Astrocyte of the spinal cord (primary cell): ENCODE results near the gene TMEM165.
"Not testable (repeated sequence)": the region's sequence is repeated elsewhere in the genome, so short reads cannot be mapped to it uniquely, and the experiment has no call there.

ENCODE experiments used
- DNase-seq: peaks from one replicate; pipeline ENCODE4 v3.0.0; 2011; ENCODE audit warnings: low read depth, low spot score
- H3K4me3 ChIP-seq: 2 replicates; pipeline ENCODE4 v1.5.1; 2011; ENCODE audit warnings: low read depth, mild to moderate bottlenecking, low read length, moderate library complexity
- CTCF ChIP-seq: IDR thresholded peaks from 2 replicates; pipeline ENCODE4 v1.5.1; 2012; ENCODE audit warnings: low read depth, mild to moderate bottlenecking, low read length, inconsistent platforms
- in situ Hi-C: cut with HindIII; loops from 2 replicates; pipeline ENCODE4 v1.10.0; 2017; ENCODE audit warnings: low sequenced_read_pairs

TMEM165 gene

GRCh38 chr4:55395529-55396307 lies at the start of gene TMEM165:
Gene TMEM165, plus strand, starts transcription at chr4:55395957. Its CDS starts 233 bp downstream, at chr4:55396190.
- TF ChIP-seq CTCF, result no peak
- in situ Hi-C loops, result no loop called here
- peak; percentile 91 for DNase-seq
- peak within 1 kb of the TSS; percentile 61 for H3K4me3 ChIP-seq

GRCh38 chr4:55345980-55346850 lies 49.5 kb upstream of the TMEM165 start, which contains the start of gene SRD5A3:
Gene SRD5A3, plus strand, starts transcription at chr4:55346242. Its CDS starts 95 bp downstream, at chr4:55346337.
- peak; percentile 75 for DNase-seq
- TF ChIP-seq CTCF, result peak; percentile 70
- in situ Hi-C loops, result no loop called here

GRCh38 chr4:55346851-55347255 lies 48.9 kb upstream of the TMEM165 start:
- peak overlapping the region; percentile 58 for H3K4me3 ChIP-seq
- in situ Hi-C loops, result no loop called here
- DNase-seq, result no peak
- no peak for TF ChIP-seq CTCF

More at GRCh38 chr4:55345980-55346850, 49.5 kb upstream of the TMEM165 start, which contains the start of gene SRD5A3:
- H3K4me3 ChIP-seq, result peak within 1 kb of the TSS; percentile 58

GRCh38 chr4:55347610-55348228 lies 48.0 kb upstream of the TMEM165 start:
- in situ Hi-C loops, result no loop called here
- DNase-seq, result no peak
- H3K4me3 ChIP-seq, result no peak overlapping the region
- TF ChIP-seq CTCF, result no peak

GRCh38 chr4:55348466-55348865 lies 47.3 kb upstream of the TMEM165 start:
- DNase-seq, result no peak
- H3K4me3 ChIP-seq, result no peak overlapping the region
- in situ Hi-C loops, result no loop called here
- TF ChIP-seq CTCF, result no peak

GRCh38 chr4:55350870-55351269 lies 44.9 kb upstream of the TMEM165 start:
- DNase-seq, in situ Hi-C loops, H3K4me3 ChIP-seq: not testable (repeated sequence)
